Right lobe of liver (tissue), 6 donors: ENCODE data around the gene GLRX5. TPM values are rescaled to one million over a fixed set of nuclear protein-coding genes. Genes with fewer than 3 reads are reported as not detected.

Experiments used
- ATAC-seq, 4 donors: fragments of 200-7000 bp; cut with Tn5 transposase; one replicate each; pipeline ENCODE4 v1.9.1; 2020; ENCODE audit warnings: mild to moderate bottlenecking in 4 of 4, moderate library complexity in 4 of 4
- DNase-seq, 3 donors: peaks; one replicate each; pipeline ENCODE4 v3.0.0-alpha.2; 2020
- H3K27ac ChIP-seq, 3 donors: fragments of 200-600 bp; one replicate each; pipeline ENCODE4 v1.8.0; 2022
- H3K27me3 ChIP-seq, 2 donors: fragments of 200-600 bp; one replicate each; pipeline ENCODE4 v1.8.0; 2022
- H3K36me3 ChIP-seq, 4 donors: fragments of 200-600 bp; sonication (generic) in 1 of 4; one replicate each; pipeline versions ENCODE4 v1.5.1 to v1.8.0; 2017 to 2022; ENCODE audit warnings: control low read depth in 1 of 4
- H3K4me1 ChIP-seq, 4 donors: fragments of 200-600 bp; sonication (generic) in 1 of 4; one replicate each; pipeline versions ENCODE4 v1.5.1 to v1.8.0; 2017 to 2022; ENCODE audit warnings: control low read depth in 1 of 4
- H3K4me3 ChIP-seq, 3 donors: fragments of 200-600 bp; one replicate each; pipeline ENCODE4 v1.8.0; 2022
- H3K9me3 ChIP-seq, 4 donors: fragments of 200-600 bp; sonication (generic) in 1 of 4; one replicate each; pipeline versions ENCODE4 v1.5.1 to v1.8.0; 2017 to 2022; ENCODE audit warnings: control low read depth in 1 of 4
- POLR2A ChIP-seq: fragments of 450-650 bp; IDR thresholded peaks from one replicate; pipeline ENCODE4 v1.6.1; 2017; ENCODE audit warnings: antibody characterized with exemption, mild to moderate bottlenecking
- WGBS: methylation state at CpG from one replicate; pipeline ENCODE4 v1.1.6; 2018; ENCODE audit warnings: low coverage, low lambda C conversion rate; ENCODE audit not compliant: insufficient coverage; ENCODE audit errors: missing lambda C conversion rate; 5-methylcytosine and 5-hydroxymethylcytosine counted together
- intact Hi-C, 2 donors: fragments of 100-400 bp; cut with DNase I; formaldehyde crosslinking; loops; one replicate each; pipeline versions ENCODE4 v1.11.2 to v1.14.1; 2022
- total RNA-seq, 6 experiments: library from RNA; depleted of rRNA in 2 of 6; stranded (reverse); fragments of >200 nt in 2 of 6; fragmentation: NEBNext Ultra II Directional in 3 of 6; extraction: Animal tissue kit (Norgen Biotek cat#: 25700) in 3 of 6; gene quantifications; one replicate each; pipeline versions ENCODE4 v1.1.0 to v1.2.4, GENCODE V29; 2016 to 2023
- TF ChIP-seq, protein P1 (sequence below), 4 donors: fragments of 200-600 bp in 3 of 4; fragments of 450-650 bp in 1 of 4; IDR thresholded peaks; one replicate each; pipeline versions ENCODE4 v1.5.1 to v1.8.0; 2016 to 2022; ENCODE audit warnings: antibody characterized with exemption in 4 of 4, mild to moderate bottlenecking in 2 of 4
- donor health status: DM: no; HTN: yes; CAD: no.
- donor health status: DM: no; HTN: no; CAD: no.
- donor health status: DM: no; HTN: no; CAD: no.
- donor health status: DM: no; HTN: yes; CAD: no.
- donor health status: DM: no; HTN: yes; CAD: no.

The GLRX5 gene
- total RNA-seq, 6 experiments from 2014 or later: 31.4 to 48.5 (median 40.2) TPM

DNA sequence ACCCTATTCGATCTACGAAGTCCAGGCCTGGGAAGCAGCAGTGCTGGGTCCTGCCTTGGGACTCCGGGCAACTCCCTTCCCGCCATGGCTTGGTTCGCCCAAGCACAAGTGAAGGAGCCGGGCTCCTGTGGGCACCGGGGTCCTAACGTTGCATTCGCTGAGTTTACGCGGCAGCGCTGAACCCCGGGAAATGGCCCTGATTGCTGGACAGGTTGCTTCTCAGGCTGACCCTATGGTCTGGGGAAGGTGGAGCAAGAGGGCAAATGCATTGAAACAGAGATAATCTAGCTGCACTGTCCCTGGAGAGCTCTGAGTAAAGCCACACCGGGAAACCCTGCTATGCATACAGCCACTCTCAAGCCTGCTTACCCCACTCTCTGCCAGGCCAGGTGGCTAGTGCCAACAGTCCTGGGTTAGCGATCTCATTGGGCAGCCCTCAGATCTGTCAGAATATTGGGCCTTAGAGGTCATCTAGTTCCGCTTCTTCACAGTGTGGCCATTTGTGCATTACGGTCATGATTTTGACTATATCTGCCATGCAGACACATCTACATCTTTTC, 29.7 kb upstream of the GLRX5 start:
- DNase-seq (no peak), ATAC-seq (no peak)
- Histone ChIP-seq H3K4me1 (peaks cover 0 to 18% (median 7%) of the 10 kb centered on the region in 4 donors), H3K27me3 (no peaks in the 10 kb centered on the region), H3K4me3 (no peak overlapping the region), H3K9me3 (no peaks in the 10 kb centered on the region), H3K27ac (no peak overlapping the region), H3K36me3 (no peaks in the 10 kb centered on the region)
- WGBS: 100% methylated on average over 2 of the region's 17 CpGs
- intact Hi-C loops: no loop called here
- no peak for TF ChIP-seq POLR2A
- TF ChIP-seq, protein P1, sequence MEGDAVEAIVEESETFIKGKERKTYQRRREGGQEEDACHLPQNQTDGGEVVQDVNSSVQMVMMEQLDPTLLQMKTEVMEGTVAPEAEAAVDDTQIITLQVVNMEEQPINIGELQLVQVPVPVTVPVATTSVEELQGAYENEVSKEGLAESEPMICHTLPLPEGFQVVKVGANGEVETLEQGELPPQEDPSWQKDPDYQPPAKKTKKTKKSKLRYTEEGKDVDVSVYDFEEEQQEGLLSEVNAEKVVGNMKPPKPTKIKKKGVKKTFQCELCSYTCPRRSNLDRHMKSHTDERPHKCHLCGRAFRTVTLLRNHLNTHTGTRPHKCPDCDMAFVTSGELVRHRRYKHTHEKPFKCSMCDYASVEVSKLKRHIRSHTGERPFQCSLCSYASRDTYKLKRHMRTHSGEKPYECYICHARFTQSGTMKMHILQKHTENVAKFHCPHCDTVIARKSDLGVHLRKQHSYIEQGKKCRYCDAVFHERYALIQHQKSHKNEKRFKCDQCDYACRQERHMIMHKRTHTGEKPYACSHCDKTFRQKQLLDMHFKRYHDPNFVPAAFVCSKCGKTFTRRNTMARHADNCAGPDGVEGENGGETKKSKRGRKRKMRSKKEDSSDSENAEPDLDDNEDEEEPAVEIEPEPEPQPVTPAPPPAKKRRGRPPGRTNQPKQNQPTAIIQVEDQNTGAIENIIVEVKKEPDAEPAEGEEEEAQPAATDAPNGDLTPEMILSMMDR (IDR thresholded peaks at IDR 0.05): no peak

DNA sequence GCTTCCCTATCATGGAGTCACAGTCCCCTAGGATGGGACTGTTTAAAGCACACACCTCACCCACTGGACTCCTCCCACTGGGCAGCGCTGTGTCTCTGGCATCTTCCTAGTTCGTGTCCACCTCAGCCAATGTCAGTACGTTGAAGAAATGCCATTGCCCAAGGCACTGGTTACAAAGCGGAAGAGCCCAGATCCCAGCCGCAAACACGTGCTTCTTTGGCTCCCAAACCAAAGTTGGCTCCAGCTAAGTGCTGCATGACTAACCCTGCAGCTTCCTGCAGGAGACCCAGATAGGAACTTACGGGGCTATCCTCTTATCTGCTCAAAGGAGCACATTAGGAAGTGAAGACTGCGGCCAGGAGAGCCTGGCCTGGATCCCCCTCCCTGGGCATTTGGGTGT, 27.7 kb upstream of the GLRX5 start:
- ATAC-seq: peak; percentile 77 to 93 (median 83)
- no peaks in the 10 kb centered on the region for H3K9me3 ChIP-seq
- TF ChIP-seq, protein P1 (IDR thresholded peaks at IDR 0.05): no peak
- no peak for TF ChIP-seq POLR2A
- no peaks in the 10 kb centered on the region for H3K36me3 ChIP-seq
- no peaks in the 10 kb centered on the region for H3K27me3 ChIP-seq
- WGBS: 14% methylated on average over 8 of the region's 8 CpGs
- no peak overlapping the region for H3K4me3 ChIP-seq
- peaks cover 0 to 13% (median 6%) of the 10 kb centered on the region in 4 donors for H3K4me1 ChIP-seq
- peak in 2 of 3 donors; percentile 66 to 70 for DNase-seq
- H3K27ac ChIP-seq: peak overlapping the region in 2 of 3 donors; percentile 13 to 42
- intact Hi-C loops: no loop called here

DNA sequence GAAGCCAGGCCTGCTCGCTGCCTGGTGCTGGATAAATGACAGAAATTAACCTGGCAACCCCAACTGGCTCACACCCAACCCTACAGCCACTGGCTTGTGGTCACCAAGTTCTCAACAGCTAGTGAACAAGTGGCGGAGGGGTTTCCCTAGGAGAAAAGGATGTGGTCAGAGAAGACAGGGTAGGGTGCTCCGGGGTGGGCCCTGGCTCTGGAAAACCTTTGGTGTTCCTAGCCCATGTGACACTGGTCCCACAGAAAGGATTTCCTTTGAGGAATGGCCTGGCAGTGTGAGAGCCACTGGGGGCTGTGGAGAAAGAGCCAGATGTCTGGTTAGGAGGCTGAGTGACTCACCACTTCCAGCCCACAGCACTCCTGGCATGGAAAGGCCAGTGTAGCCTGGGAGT, 27.1 kb upstream of the GLRX5 start:
- Histone ChIP-seq H3K4me1 (peaks cover 0 to 13% (median 6%) of the 10 kb centered on the region in 4 donors), H3K36me3 (no peaks in the 10 kb centered on the region), H3K9me3 (no peaks in the 10 kb centered on the region), H3K27ac (peak overlapping the region in 2 of 3 donors; percentile 13 to 42), H3K4me3 (no peak overlapping the region), H3K27me3 (no peaks in the 10 kb centered on the region)
- intact Hi-C loops: no loop called here
- ATAC-seq (peak; percentile 49 to 83 (median 66)), DNase-seq (peak in 2 of 3 donors; percentile 39 to 60)
- TF ChIP-seq, protein P1 (IDR thresholded peaks at IDR 0.05): no peak
- no peak for TF ChIP-seq POLR2A
- WGBS: 0% methylated on average over 1 of the region's 3 CpGs

DNA sequence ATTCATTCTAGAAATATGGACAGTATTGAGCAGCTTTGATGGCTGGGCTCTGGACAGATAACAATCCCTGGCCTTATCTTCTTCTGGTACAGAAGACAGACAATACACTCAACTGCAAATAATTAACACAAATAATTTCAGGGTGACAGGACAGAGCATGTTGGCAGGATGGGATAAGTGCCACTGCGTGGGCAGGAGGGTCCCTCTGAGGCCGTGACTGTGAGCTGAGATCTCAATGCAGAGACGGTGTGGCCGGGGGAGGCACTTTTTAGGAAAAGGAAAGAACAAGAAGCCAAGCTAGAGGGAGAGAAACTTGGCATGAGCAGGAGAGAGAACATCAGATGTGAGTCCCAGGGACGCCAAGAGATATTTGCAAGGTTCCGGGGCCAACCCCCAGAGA, 26.5 kb upstream of the GLRX5 start:
- H3K27ac ChIP-seq: no peak overlapping the region
- intact Hi-C loops: no loop called here
- H3K4me3 ChIP-seq: no peak overlapping the region
- H3K36me3 ChIP-seq: no peaks in the 10 kb centered on the region
- WGBS: 93% methylated on average over 5 of the region's 6 CpGs
- peaks cover 0 to 13% (median 6%) of the 10 kb centered on the region in 4 donors for H3K4me1 ChIP-seq
- no peaks in the 10 kb centered on the region for H3K9me3 ChIP-seq
- H3K27me3 ChIP-seq: no peaks in the 10 kb centered on the region
- no peak for TF ChIP-seq POLR2A
- TF ChIP-seq, protein P1 (IDR thresholded peaks at IDR 0.05): no peak
- DNase-seq: no peak
- no peak for ATAC-seq
